H1 (cell line): ENCODE measurements around the gene MB. TPM values are rescaled to one million over a fixed set of nuclear protein-coding genes. Genes with fewer than 3 reads are reported as not detected.

Experiments used
- CTCF ChIA-PET: fragments of 300-600 bp; sonication (Branson Sonifier 250); formaldehyde crosslinking; loops from one replicate; lab custom pipeline; 2021; ENCODE audit not compliant: partially characterized antibody; lab: Charles Lee
- POLR2A ChIA-PET: fragments of 300-600 bp; sonication (Branson Sonifier 250); formaldehyde crosslinking; loops from one replicate; lab custom pipeline; 2021; ENCODE audit warnings: inconsistent platforms; ENCODE audit not compliant: partially characterized antibody; lab: Charles Lee
- DNase-seq, 2 experiments: peaks; one replicate each; pipeline versions ENCODE4 v3.0.0 to v3.0.0-alpha.2; 2010 to 2022; ENCODE audit warnings: low spot score in 2 of 2, low read depth in 1 of 2, mixed read lengths in 1 of 2
- FAIRE-seq: peaks from 2 replicates; lab custom pipeline; 2011; peaks lifted over from hg19 to GRCh38; lab: Jason Lieb, UNC
- H2AFZ ChIP-seq: 2 replicates; pipeline ENCODE4 v1.8.1; 2012; ENCODE audit warnings: low read length, inconsistent platforms
- H2AK5ac ChIP-seq: 2 replicates; pipeline ENCODE4 v1.6.1; 2013; ENCODE audit warnings: low read depth, low read length
- H2BK120ac ChIP-seq: replicated peaks from 2 replicates; pipeline ENCODE3; 2013; ENCODE audit warnings: low read depth, low read length, inconsistent platforms
- H2BK12ac ChIP-seq: 2 replicates; pipeline ENCODE4 v1.6.1; 2013; ENCODE audit warnings: low read depth, low read length
- H2BK15ac ChIP-seq: 2 replicates; pipeline ENCODE4 v1.6.1; 2013; ENCODE audit warnings: low read length
- H2BK20ac ChIP-seq: 2 replicates; pipeline ENCODE4 v1.6.1; 2013; ENCODE audit warnings: low read length
- H2BK5ac ChIP-seq: 2 replicates; pipeline ENCODE4 v1.6.1; 2013; ENCODE audit warnings: low read depth, low read length
- H3K14ac ChIP-seq: 2 replicates; pipeline ENCODE4 v1.6.1; 2013; ENCODE audit warnings: inconsistent platforms; ENCODE audit not compliant: insufficient read length
- H3K18ac ChIP-seq: 2 replicates; pipeline ENCODE4 v1.6.1; 2013; ENCODE audit warnings: low read length; ENCODE audit errors: extremely low read depth
- H3K23ac ChIP-seq: 2 replicates; pipeline ENCODE4 v1.6.1; 2013; ENCODE audit warnings: inconsistent platforms; ENCODE audit not compliant: insufficient read length
- H3K23me2 ChIP-seq: 2 replicates; pipeline ENCODE4 v1.6.1; 2013; ENCODE audit warnings: low read depth, low read length
- H3K27ac ChIP-seq: 2 replicates; pipeline ENCODE4 v1.6.1; 2011; ENCODE audit warnings: low read depth, low read length, inconsistent platforms
- H3K27me3 ChIP-seq, 4 experiments: replicated peaks in 1 of 4; 1 replicate in 1 of 4; 2 replicates in 3 of 4; pipeline versions ENCODE4 v1.6.1 to v1.8.1; 2011 to 2013; ENCODE audit warnings: low read length in 3 of 4, mild to moderate bottlenecking in 3 of 4, inconsistent platforms in 2 of 4, mixed read lengths in 2 of 4, moderate library complexity in 1 of 4; ENCODE audit not compliant: control insufficient read depth in 3 of 4, insufficient read depth in 3 of 4; ENCODE audit errors: extremely low read depth in 1 of 4
- H3K36me3 ChIP-seq, 4 experiments: 2 replicates each; pipeline versions ENCODE4 v1.6.1 to v1.8.1; 2011 to 2013; ENCODE audit warnings: mild to moderate bottlenecking in 4 of 4, low read length in 3 of 4, moderate library complexity in 2 of 4, control low read depth in 1 of 4, inconsistent platforms in 1 of 4; ENCODE audit not compliant: insufficient read depth in 4 of 4, control insufficient read depth in 2 of 4
- H3K4ac ChIP-seq: replicated peaks from 2 replicates; pipeline ENCODE3; 2013; ENCODE audit warnings: low read length, low read depth, mixed read lengths, inconsistent platforms; ENCODE audit not compliant: insufficient read length
- H3K4me1 ChIP-seq, 4 experiments: replicated peaks in 1 of 4; 1 replicate in 1 of 4; 2 replicates in 3 of 4; pipeline versions ENCODE4 v1.6.1 to v1.8.1; 2011 to 2013; ENCODE audit warnings: low read length in 3 of 4, inconsistent platforms in 2 of 4, mixed read lengths in 1 of 4; ENCODE audit not compliant: insufficient read depth in 4 of 4, control insufficient read depth in 3 of 4
- H3K4me2 ChIP-seq, 2 experiments: 2 replicates each; pipeline versions ENCODE4 v1.6.1 to v1.8.1; 2011 to 2013; ENCODE audit warnings: low read depth in 2 of 2, low read length in 2 of 2, control low read depth in 1 of 2, inconsistent platforms in 1 of 2, mild to moderate bottlenecking in 1 of 2; ENCODE audit not compliant: insufficient read depth in 1 of 2
- H3K4me3 ChIP-seq, 4 experiments: fragments of 200-600, 300-600 bp in 1 of 4; sonication (generic), shearing (Covaris generic), sonication (Bioruptor Twin) in 1 of 4; 2 replicates each; pipeline versions ENCODE4 v1.5.1 to v1.8.1; 2011 to 2016; ENCODE audit warnings: low read length in 4 of 4, low read depth in 3 of 4, control low read depth in 2 of 4, inconsistent platforms in 2 of 4, mild to moderate bottlenecking in 2 of 4, mixed read lengths in 1 of 4, moderate library complexity in 1 of 4; ENCODE audit not compliant: insufficient read depth in 2 of 4; ENCODE audit errors: extremely low read depth in 1 of 4
- H3K56ac ChIP-seq: replicated peaks from 2 replicates; pipeline ENCODE3; 2013; ENCODE audit warnings: low read depth, mild to moderate bottlenecking, mixed read lengths, low read length, inconsistent platforms; ENCODE audit not compliant: insufficient read length
- H3K79me1 ChIP-seq: 2 replicates; pipeline ENCODE4 v1.6.1; 2013; ENCODE audit warnings: low read depth, low read length, control low read depth
- H3K79me2 ChIP-seq, 2 experiments: 2 replicates each; pipeline versions ENCODE4 v1.6.1 to v1.8.1; 2012 to 2013; ENCODE audit warnings: low read length in 2 of 2, mild to moderate bottlenecking in 2 of 2, inconsistent platforms in 1 of 2; ENCODE audit not compliant: insufficient read depth in 2 of 2, control insufficient read depth in 1 of 2
- H3K9ac ChIP-seq, 4 experiments: replicated peaks in 1 of 4; 1 replicate in 1 of 4; 2 replicates in 3 of 4; pipeline versions ENCODE4 v1.6.1 to v1.8.1; 2011 to 2013; ENCODE audit warnings: low read depth in 3 of 4, low read length in 3 of 4, control low read depth in 2 of 4, mild to moderate bottlenecking in 2 of 4, moderate library complexity in 2 of 4, inconsistent platforms in 1 of 4; ENCODE audit errors: extremely low read depth in 1 of 4
- H3K9me3 ChIP-seq, 2 experiments: 2 replicates each; pipeline versions ENCODE4 v1.6.1 to v1.8.1; 2012 to 2013; ENCODE audit warnings: mild to moderate bottlenecking in 2 of 2, moderate library complexity in 2 of 2, control low read depth in 1 of 2, inconsistent platforms in 1 of 2, low read depth in 1 of 2, low read length in 1 of 2, mixed read lengths in 1 of 2; ENCODE audit not compliant: insufficient read depth in 2 of 2
- H4K20me1 ChIP-seq, 2 experiments: replicated peaks in 1 of 2; 2 replicates each; pipeline versions ENCODE3 to v1.8.1; 2011 to 2013; ENCODE audit warnings: inconsistent platforms in 2 of 2, low read length in 2 of 2, mild to moderate bottlenecking in 1 of 2; ENCODE audit not compliant: insufficient read depth in 2 of 2, control insufficient read depth in 1 of 2
- H4K5ac ChIP-seq: 2 replicates; pipeline ENCODE4 v1.6.1; 2013; ENCODE audit warnings: low read length, low read depth, mixed read lengths, inconsistent platforms; ENCODE audit not compliant: insufficient read length
- H4K8ac ChIP-seq: 2 replicates; pipeline ENCODE4 v1.8.0; 2013; ENCODE audit warnings: mild to moderate bottlenecking, moderate library complexity, low read length, inconsistent platforms; ENCODE audit not compliant: insufficient read depth; ENCODE audit errors: extremely low read depth
- H4K91ac ChIP-seq: replicated peaks from 2 replicates; pipeline ENCODE3; 2013; ENCODE audit warnings: low read length, mixed read lengths, inconsistent platforms; ENCODE audit not compliant: insufficient read length
- BCL11A ChIP-seq, 2 experiments: IDR thresholded peaks; one replicate each; pipeline ENCODE4 v1.6.1; 2011; ENCODE audit warnings: low read depth in 2 of 2, low read length in 2 of 2, mild to moderate bottlenecking in 2 of 2
- CBX5 ChIP-seq: fragments of 300-800, 300-1000 bp; sonication (generic); IDR thresholded peaks from 2 replicates; pipeline ENCODE4 v1.7.1; 2016; ENCODE audit warnings: antibody characterized with exemption, low read length, low read depth
- CREB1 ChIP-seq: IDR thresholded peaks from 2 replicates; pipeline ENCODE4 v1.6.1; 2012; ENCODE audit warnings: inconsistent platforms
- EGR1 ChIP-seq: IDR thresholded peaks from 2 replicates; pipeline ENCODE4 v1.6.1; 2011; ENCODE audit warnings: low read depth, low read length, borderline replicate concordance
- EP300 ChIP-seq, 2 experiments: IDR thresholded peaks; 1 replicate in 1 of 2; 2 replicates in 1 of 2; pipeline ENCODE4 v1.6.1; 2011 to 2012; ENCODE audit warnings: low read depth in 2 of 2, low read length in 2 of 2, mild to moderate bottlenecking in 2 of 2, borderline replicate concordance in 1 of 2, inconsistent platforms in 1 of 2, moderate library complexity in 1 of 2
- KDM1A ChIP-seq: fragments of 200-600, 300-600 bp; sonication (generic); IDR thresholded peaks from 2 replicates; pipeline ENCODE4 v1.7.1; 2016; ENCODE audit warnings: mild to moderate bottlenecking, low read length, borderline replicate concordance
- KDM4A ChIP-seq: IDR thresholded peaks from one replicate; pipeline ENCODE4 v1.7.1; 2012; ENCODE audit warnings: low read depth, mild to moderate bottlenecking, moderate library complexity, low read length, inconsistent platforms; ENCODE audit not compliant: severe bottlenecking
- POU5F1 ChIP-seq: IDR thresholded peaks from 2 replicates; pipeline ENCODE4 v1.6.1; 2011; ENCODE audit warnings: low read depth, mild to moderate bottlenecking, low read length, moderate library complexity
- RXRA ChIP-seq: IDR thresholded peaks from 2 replicates; pipeline ENCODE4 v1.6.1; 2011; ENCODE audit warnings: low read depth, mild to moderate bottlenecking, low read length, moderate library complexity; ENCODE audit not compliant: insufficient read depth
- SIX5 ChIP-seq: IDR thresholded peaks from 2 replicates; pipeline ENCODE4 v1.6.1; 2011; ENCODE audit warnings: mild to moderate bottlenecking, low read depth, low read length
- SP2 ChIP-seq: IDR thresholded peaks from 2 replicates; pipeline ENCODE4 v1.6.1; 2012; ENCODE audit warnings: mild to moderate bottlenecking, low read length, inconsistent platforms
- WGBS, 2 experiments: shearing (Covaris generic) in 1 of 2; methylation state at CpG; one replicate each; pipeline versions ENCODE4 v1.1.6 to v1.1.7; 2013 to 2015; ENCODE audit warnings: low lambda C conversion rate in 2 of 2, mixed read lengths in 2 of 2, inconsistent platforms in 1 of 2, low coverage in 1 of 2, missing lambda C conversion rate in 1 of 2; ENCODE audit not compliant: insufficient replicate concordance in 2 of 2, insufficient coverage in 1 of 2, insufficient read length in 1 of 2; ENCODE audit errors: extremely low coverage in 1 of 2, missing lambda C conversion rate in 1 of 2; 5-methylcytosine and 5-hydroxymethylcytosine counted together
- polyA plus RNA-seq, 7 experiments: library from polyadenylated mRNA; depleted of rRNA in 3 of 7; stranded (reverse) in 5 of 7; unstranded in 2 of 7; fragments of >200 nt in 5 of 7; fragments of 200-250 nt in 2 of 7; gene quantifications; 1 replicate in 5 of 7; 2 replicates in 1 of 7; 4 replicates in 1 of 7; pipeline versions ENCODE4 v1.2.1 to v1.2.3, GENCODE V29; 2011 to 2013; ENCODE audit warnings: missing spikeins in 2 of 7, mixed read lengths in 2 of 7
- total RNA-seq: library from RNA; stranded (reverse); fragmentation: NEBNext Ultra II Directional; extraction: Animal tissue kit (Norgen Biotek cat#: 25700); gene quantifications from 2 replicates; pipeline ENCODE4 v1.2.1, GENCODE V29; 2021
- TF ChIP-seq, protein P1 (sequence below): IDR thresholded peaks from 2 replicates; pipeline ENCODE4 v1.6.1; 2012; ENCODE audit warnings: inconsistent platforms

Gene MB
- total and polyA plus RNA-seq, 2 of the 8 experiments (the other 6 are each of a cell fraction or from before 2014, with no cell fraction given), result 1.5 TPM; not detected in 1

DNA sequence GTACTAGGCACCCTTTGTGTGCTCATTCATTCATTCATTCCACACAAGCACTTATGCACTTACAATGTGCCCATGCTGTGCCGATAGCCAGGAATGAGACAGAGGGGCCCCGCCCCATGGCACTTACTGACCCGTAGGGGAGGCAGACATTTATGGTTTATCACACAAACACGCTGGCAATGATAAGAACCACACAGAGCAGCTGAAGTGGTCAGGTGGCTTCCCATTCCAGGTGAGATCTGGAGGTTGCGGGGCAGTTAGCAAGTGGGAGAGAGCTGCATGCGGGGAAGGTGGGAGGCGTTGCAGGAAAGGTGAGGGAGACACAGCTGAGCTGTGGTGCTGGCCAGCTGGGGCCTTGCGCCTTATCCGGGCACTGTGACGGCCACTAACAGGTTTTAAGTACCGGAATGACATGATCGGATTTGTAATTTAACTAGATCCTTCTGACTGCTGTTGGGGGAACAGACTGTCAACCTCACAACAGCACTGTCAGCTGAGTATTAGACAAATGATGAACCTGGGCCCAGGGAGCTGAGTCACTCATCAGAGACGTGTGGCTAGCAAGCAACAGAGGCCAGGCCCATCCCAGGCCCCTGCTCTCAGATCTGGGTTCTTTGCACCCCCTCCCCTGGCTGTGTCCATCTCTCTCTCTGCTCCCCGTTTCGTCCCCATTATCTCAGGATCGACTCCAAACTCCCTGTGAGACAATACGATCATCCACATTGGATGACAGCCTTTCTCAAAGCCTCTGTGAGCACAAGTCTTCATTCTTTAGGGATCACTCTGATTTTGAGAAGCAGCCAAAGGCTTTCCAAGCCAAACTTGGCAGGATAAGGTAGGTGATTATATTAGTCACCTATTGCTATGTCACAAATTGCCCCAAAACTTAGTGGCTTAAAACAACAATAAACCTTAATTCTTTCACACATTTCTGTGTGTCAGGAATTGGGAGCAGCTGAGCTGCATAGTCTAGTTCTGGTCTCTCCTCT, 48.1 kb downstream of the MB start:
- H4K20me1 ChIP-seq, result no peaks in the 10 kb centered on the region
- DNase-seq (no peak), FAIRE-seq (no peak)
- H3K36me3 ChIP-seq, result no peaks in the 10 kb centered on the region
- H3K23me2 ChIP-seq, result no peaks in the 10 kb centered on the region
- no peak overlapping the region for H3K4me3 ChIP-seq
- no peak overlapping the region for H3K23ac ChIP-seq
- H3K27me3 ChIP-seq, result no peaks in the 10 kb centered on the region
- H3K9ac ChIP-seq, result no peak overlapping the region
- no peak overlapping the region for H3K18ac ChIP-seq
- no peak overlapping the region for H2BK15ac ChIP-seq
- H3K9me3 ChIP-seq, result no peaks in the 10 kb centered on the region
- no peak overlapping the region for H2AFZ ChIP-seq
- H2BK120ac ChIP-seq, result no peak overlapping the region
- no peak overlapping the region for H4K5ac ChIP-seq
- 88% methylated on average over 17 of the region's 17 CpGs; no CpG with 5 or more reads in 1 of the 2 experiments for WGBS, 2 experiments
- no peaks in the 10 kb centered on the region for H3K79me2 ChIP-seq
- no peak overlapping the region for H3K27ac ChIP-seq
- H2BK20ac ChIP-seq, result no peak overlapping the region
- no peak overlapping the region for H3K4ac ChIP-seq
- ChIA-PET CTCF (interaction anchor here (0.6 to 2.3 kb wide), 8 partner anchors 8 to 217 kb away, joined by 3 to 17 read pairs (median 3); no protein-coding TSS in a partner anchor), POLR2A (interaction anchor here (1.2 kb wide), 1 partner anchor 166 kb away, joined by 3 read pairs; no protein-coding TSS in a partner anchor)
- no peak overlapping the region for H3K14ac ChIP-seq
- no peak overlapping the region for H4K91ac ChIP-seq
- H2BK12ac ChIP-seq, result no peak overlapping the region
- no peak overlapping the region for H4K8ac ChIP-seq
- H2BK5ac ChIP-seq, result no peak overlapping the region
- no peak overlapping the region for H3K4me2 ChIP-seq
- no peak overlapping the region for H2AK5ac ChIP-seq
- no peak overlapping the region for H3K56ac ChIP-seq
- no peaks in the 10 kb centered on the region for H3K79me1 ChIP-seq
- H3K4me1 ChIP-seq, result peaks cover 0 to 3% (median 0%) of the 10 kb centered on the region in 4 experiments; a peak in 1 of 7 replicates
- TF ChIP-seq SP2 (no peak), EGR1 (no peak), KDM1A (no peak), CBX5 (no peak), KDM4A (no peak), SIX5 (no peak), POU5F1 (no peak), BCL11A (IDR thresholded peaks at IDR 0.05; ENCODE audit: low read depth in 2 of 2, low read length in 2 of 2) (no peak), CREB1 (no peak), EP300 (IDR thresholded peaks at IDR 0.05; ENCODE audit: borderline replicate concordance in 1 of 2, low read depth in 2 of 2, low read length in 2 of 2) (no peak), RXRA (no peak)
- TF ChIP-seq, protein P1, sequence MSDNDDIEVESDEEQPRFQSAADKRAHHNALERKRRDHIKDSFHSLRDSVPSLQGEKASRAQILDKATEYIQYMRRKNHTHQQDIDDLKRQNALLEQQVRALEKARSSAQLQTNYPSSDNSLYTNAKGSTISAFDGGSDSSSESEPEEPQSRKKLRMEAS, result no peak
